ENCODE results near the gene TRAF2. TPM values are rescaled to one million over a fixed set of nuclear protein-coding genes. Genes with fewer than 3 reads are reported as not detected.
A peak's percentile ranks its signal among the peaks of the same experiment; 100 is the strongest.

The TRAF2 gene
- total RNA-seq, 4 donors from 2014 or later = 5.0 to 10.8 (median 10.6) TPM

DNA sequence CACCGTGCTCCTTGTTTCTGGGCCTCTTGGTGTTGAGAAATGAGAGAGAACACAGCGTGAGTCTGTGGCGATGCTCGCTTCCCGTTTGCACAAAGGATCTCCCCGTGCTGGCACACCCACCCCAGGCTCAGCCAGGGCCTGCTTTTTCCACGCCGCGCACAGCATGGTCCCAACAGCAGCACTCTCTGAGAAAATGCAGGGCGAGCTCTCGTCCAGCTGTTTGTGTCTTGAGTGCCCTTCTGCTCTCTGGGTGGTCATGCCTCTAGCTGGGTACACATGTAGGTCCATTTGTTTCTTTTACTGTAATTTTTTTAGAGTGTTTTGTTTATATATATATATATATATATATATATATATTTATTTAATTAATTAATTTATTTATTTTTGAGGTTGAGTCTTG lies 31.6 kb downstream of the TRAF2 start:
- H3K4me3 ChIP-seq = no peak overlapping the region
- no peak for DNase-seq (ENCODE audit: low spot score in 2 of 2)
- peaks cover 0 to 14% (median 2%) of the 10 kb centered on the region in 4 donors for H3K4me1 ChIP-seq
- peaks cover 0 to 68% (median 10%) of the 10 kb centered on the region in 3 donors for H3K36me3 ChIP-seq
- H3K27me3 ChIP-seq = no peaks in the 10 kb centered on the region
- TF ChIP-seq EP300 (IDR thresholded peaks at IDR 0.05) (no peak), POLR2A (IDR thresholded peaks at IDR 0.05) (no peak)
- TF ChIP-seq, protein P1, sequence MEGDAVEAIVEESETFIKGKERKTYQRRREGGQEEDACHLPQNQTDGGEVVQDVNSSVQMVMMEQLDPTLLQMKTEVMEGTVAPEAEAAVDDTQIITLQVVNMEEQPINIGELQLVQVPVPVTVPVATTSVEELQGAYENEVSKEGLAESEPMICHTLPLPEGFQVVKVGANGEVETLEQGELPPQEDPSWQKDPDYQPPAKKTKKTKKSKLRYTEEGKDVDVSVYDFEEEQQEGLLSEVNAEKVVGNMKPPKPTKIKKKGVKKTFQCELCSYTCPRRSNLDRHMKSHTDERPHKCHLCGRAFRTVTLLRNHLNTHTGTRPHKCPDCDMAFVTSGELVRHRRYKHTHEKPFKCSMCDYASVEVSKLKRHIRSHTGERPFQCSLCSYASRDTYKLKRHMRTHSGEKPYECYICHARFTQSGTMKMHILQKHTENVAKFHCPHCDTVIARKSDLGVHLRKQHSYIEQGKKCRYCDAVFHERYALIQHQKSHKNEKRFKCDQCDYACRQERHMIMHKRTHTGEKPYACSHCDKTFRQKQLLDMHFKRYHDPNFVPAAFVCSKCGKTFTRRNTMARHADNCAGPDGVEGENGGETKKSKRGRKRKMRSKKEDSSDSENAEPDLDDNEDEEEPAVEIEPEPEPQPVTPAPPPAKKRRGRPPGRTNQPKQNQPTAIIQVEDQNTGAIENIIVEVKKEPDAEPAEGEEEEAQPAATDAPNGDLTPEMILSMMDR (IDR thresholded peaks at IDR 0.05) = no peak
- H3K27ac ChIP-seq = no peak overlapping the region
- 89 to 92% methylated on average over 11 of the region's 11 CpGs for WGBS, 2 donors
- H3K9me3 ChIP-seq = no peaks in the 10 kb centered on the region

DNA sequence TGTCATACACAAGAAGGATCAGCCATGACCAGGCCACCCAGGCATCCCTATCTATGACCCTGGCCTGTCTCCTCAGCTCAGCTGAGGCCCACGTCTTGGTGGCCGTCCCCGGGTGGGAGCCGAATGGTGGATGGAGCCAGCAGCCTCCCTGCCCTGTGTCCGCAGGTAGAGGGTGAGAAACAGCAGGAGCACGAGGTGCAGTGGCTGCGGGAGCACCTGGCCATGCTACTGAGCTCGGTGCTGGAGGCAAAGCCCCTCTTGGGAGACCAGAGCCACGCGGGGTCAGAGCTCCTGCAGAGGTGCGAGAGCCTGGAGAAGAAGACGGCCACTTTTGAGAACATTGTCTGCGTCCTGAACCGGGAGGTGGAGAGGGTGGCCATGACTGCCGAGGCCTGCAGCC lies 33.8 kb downstream of the TRAF2 start:
- no peaks in the 10 kb centered on the region for H3K27me3 ChIP-seq
- H3K27ac ChIP-seq = no peak overlapping the region
- TF ChIP-seq EP300 (IDR thresholded peaks at IDR 0.05) = no peak
- TF ChIP-seq, protein P1 (IDR thresholded peaks at IDR 0.05) = no peak
- TF ChIP-seq POLR2A (IDR thresholded peaks at IDR 0.05) = no peak
- no peak for DNase-seq (ENCODE audit: low spot score in 2 of 2)
- peaks cover 0 to 14% (median 2%) of the 10 kb centered on the region in 4 donors for H3K4me1 ChIP-seq
- no peak overlapping the region for H3K4me3 ChIP-seq
- H3K9me3 ChIP-seq = no peaks in the 10 kb centered on the region
- 95 to 96% methylated on average over 14 to 15 of the region's 15 CpGs for whole genome bisulfite sequencing, 2 donors
- H3K36me3 ChIP-seq = peaks cover 0 to 60% (median 7%) of the 10 kb centered on the region in 3 donors

DNA sequence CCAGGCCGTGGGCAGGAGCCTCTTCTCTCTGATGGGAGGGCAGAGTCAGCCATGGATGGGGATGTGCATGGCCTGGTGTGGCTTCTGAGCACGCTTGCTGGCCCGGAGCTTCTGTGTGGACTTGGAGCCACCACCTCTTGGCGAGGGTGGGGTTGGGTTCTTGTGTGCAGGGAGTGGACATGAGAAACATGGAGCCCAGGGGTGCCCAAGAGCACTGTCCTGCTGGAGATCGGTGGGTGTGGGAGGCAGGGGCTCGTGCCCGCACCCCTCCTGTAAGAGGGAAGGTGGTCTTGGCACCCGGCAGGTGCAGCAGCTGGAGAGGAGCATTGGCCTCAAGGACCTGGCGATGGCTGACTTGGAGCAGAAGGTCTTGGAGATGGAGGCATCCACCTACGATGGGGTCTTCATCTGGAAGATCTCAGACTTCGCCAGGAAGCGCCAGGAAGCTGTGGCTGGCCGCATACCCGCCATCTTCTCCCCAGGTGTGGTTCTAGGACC lies 34.5 kb downstream of the TRAF2 start:
- WGBS, 2 donors = 91 to 99% methylated on average over 12 to 14 of the region's 14 CpGs
- Histone ChIP-seq H3K4me1 (peaks cover 0 to 14% (median 2%) of the 10 kb centered on the region in 4 donors), H3K27me3 (no peaks in the 10 kb centered on the region), H3K27ac (no peak overlapping the region), H3K9me3 (no peaks in the 10 kb centered on the region), H3K4me3 (no peak overlapping the region), H3K36me3 (peaks cover 0 to 60% (median 8%) of the 10 kb centered on the region in 3 donors)
- TF ChIP-seq POLR2A (IDR thresholded peaks at IDR 0.05) (no peak), EP300 (IDR thresholded peaks at IDR 0.05) (no peak)
- TF ChIP-seq, protein P1 (IDR thresholded peaks at IDR 0.05) = no peak
- DNase-seq (ENCODE audit: low spot score in 2 of 2) = no peak

DNA sequence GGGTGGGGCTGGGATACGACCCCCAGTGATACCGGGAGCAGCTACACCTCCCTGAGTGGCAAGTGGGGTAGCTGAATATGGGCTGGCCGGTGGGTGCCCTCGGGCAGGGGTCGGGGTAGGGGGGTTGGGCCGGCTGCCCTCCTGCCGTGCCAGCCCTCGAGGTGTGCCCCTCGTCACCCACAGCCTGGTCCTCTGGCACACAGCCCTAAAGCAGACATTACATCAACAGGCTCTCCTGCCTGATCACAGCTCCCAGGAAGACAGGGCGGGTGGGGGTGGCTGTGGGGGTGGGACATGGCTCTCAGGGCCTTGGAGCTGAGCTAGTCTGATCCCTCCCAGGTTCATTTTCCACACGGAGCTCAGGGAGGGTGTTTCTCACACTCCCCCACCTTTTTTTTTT lies 35.0 kb downstream of the TRAF2 start:
- TF ChIP-seq, protein P1 (IDR thresholded peaks at IDR 0.05) = no peak
- TF ChIP-seq POLR2A (IDR thresholded peaks at IDR 0.05) (no peak), EP300 (IDR thresholded peaks at IDR 0.05) (no peak)
- no peak overlapping the region for H3K4me3 ChIP-seq
- no peaks in the 10 kb centered on the region for H3K27me3 ChIP-seq
- peaks cover 0 to 14% (median 2%) of the 10 kb centered on the region in 4 donors for H3K4me1 ChIP-seq
- 51 to 75% methylated on average over 4 to 11 of the region's 11 CpGs for WGBS, 2 donors
- H3K27ac ChIP-seq = peak overlapping the region in 1 of 4 donors; percentile 2
- H3K9me3 ChIP-seq = no peaks in the 10 kb centered on the region
- DNase-seq (ENCODE audit: low spot score in 2 of 2) = no peak
- peaks cover 0 to 60% (median 14%) of the 10 kb centered on the region in 3 donors for H3K36me3 ChIP-seq

DNA sequence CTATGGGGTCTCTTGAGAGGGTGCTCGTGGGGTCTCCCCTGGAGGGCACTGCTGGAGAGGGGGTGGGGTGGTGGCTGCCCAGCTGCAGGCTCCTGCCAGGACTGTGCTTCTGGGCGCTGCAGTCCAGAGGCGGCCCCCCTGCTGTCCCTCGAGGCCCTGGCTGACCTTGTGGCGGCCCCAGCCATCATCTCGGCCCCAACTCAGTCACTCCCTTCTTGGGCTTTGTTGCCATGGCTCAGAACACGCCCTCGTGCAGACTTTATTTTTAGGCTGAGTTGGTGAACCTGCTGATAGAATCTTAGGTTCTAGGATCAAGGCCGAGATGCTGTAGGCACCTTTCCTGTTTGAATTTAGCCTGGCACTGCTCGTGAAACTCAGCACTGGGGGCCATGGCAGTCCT lies 35.4 kb downstream of the TRAF2 start:
- H3K4me3 ChIP-seq = no peak overlapping the region
- no peak for TF ChIP-seq EP300 (IDR thresholded peaks at IDR 0.05)
- TF ChIP-seq, protein P1 (IDR thresholded peaks at IDR 0.05) = no peak
- TF ChIP-seq POLR2A (IDR thresholded peaks at IDR 0.05) = no peak
- 28 to 44% methylated on average over 9 to 10 of the region's 10 CpGs for WGBS, 2 donors
- peak overlapping the region in 2 of 4 donors; percentile 2 to 38 for H3K27ac ChIP-seq
- H3K9me3 ChIP-seq = no peaks in the 10 kb centered on the region
- peaks cover 0 to 60% (median 18%) of the 10 kb centered on the region in 3 donors for H3K36me3 ChIP-seq
- no peak for DNase-seq (ENCODE audit: low spot score in 2 of 2)
- peaks cover 0 to 14% (median 2%) of the 10 kb centered on the region in 4 donors for H3K4me1 ChIP-seq
- H3K27me3 ChIP-seq = no peaks in the 10 kb centered on the region

All from tibial nerve (tissue), 4 donors.